HG02642 (cell line): ENCODE measurements around the gene AK5.

ENCODE experiments used
- ATAC-seq: cut with Tn5 transposase; IDR thresholded peaks from one replicate; pipeline ENCODE4 v1.9.1; 2021; ENCODE audit warnings: mild to moderate bottlenecking; ENCODE audit not compliant: unreplicated experiment, poor library complexity

Gene AK5

GRCh38 chr1:77533660-77534305 lies 252.0 kb downstream of the AK5 start:
- ATAC-seq: no peak

- ATAC-seq: no peak
These were observed 252.6 kb downstream of the AK5 start for GRCh38 chr1:77534456-77534855.

GRCh38 chr1:77536813-77537212 lies 255.0 kb downstream of the AK5 start:
- ATAC-seq: no peak

GRCh38 chr1:77538956-77539518 lies 257.2 kb downstream of the AK5 start:
- peak; percentile 62 for ATAC-seq

GRCh38 chr1:77539519-77540142 lies 257.8 kb downstream of the AK5 start:
- peak; percentile 0 for ATAC-seq

GRCh38 chr1:77540501-77541161 lies 258.8 kb downstream of the AK5 start:
- peak; percentile 40 for ATAC-seq

GRCh38 chr1:77541162-77541545 lies 259.3 kb downstream of the AK5 start:
- peak; percentile 54 for ATAC-seq

GRCh38 chr1:77542813-77543420 lies 261.1 kb downstream of the AK5 start:
- no peak for ATAC-seq

- no peak for ATAC-seq
These were observed 262.1 kb downstream of the AK5 start for GRCh38 chr1:77543822-77544448.

- no peak for ATAC-seq
These were observed 263.0 kb downstream of the AK5 start for GRCh38 chr1:77544845-77545244.

GRCh38 chr1:77545970-77546369 lies 264.2 kb downstream of the AK5 start:
- ATAC-seq: no peak

- ATAC-seq: no peak
These were observed 265.1 kb downstream of the AK5 start for GRCh38 chr1:77546890-77547289.

- ATAC-seq: no peak
These were observed 266.5 kb downstream of the AK5 start for GRCh38 chr1:77548285-77548684.

GRCh38 chr1:77550135-77550534 lies 268.3 kb downstream of the AK5 start:
- ATAC-seq: no peak

- no peak for ATAC-seq
These were observed 270.8 kb downstream of the AK5 start for GRCh38 chr1:77552626-77553025.

GRCh38 chr1:77553568-77554291 lies 271.9 kb downstream of the AK5 start:
- no peak for ATAC-seq

GRCh38 chr1:77556045-77556444 lies 274.2 kb downstream of the AK5 start:
- ATAC-seq: no peak

GRCh38 chr1:77557053-77557452 lies 275.2 kb downstream of the AK5 start:
- ATAC-seq: no peak

- no peak for ATAC-seq
These were observed 276.9 kb downstream of the AK5 start for GRCh38 chr1:77558591-77559164.

- ATAC-seq: no peak
These were observed 278.9 kb downstream of the AK5 start for GRCh38 chr1:77560741-77561140.
